Sigmoid colon (tissue), 7 donors: Measurements from ENCODE around the gene ALOX15B. TPM values are rescaled to one million over a fixed set of nuclear protein-coding genes. Genes with fewer than 3 reads are reported as not detected.

Experiments used
- DNase-seq: peaks from one replicate; pipeline ENCODE4 v3.0.0-alpha.2; 2019
- H3K27ac ChIP-seq, 4 donors: fragments of 200-600 bp; sonication (generic); one replicate each; pipeline ENCODE4 v1.5.1; 2016 to 2019; ENCODE audit warnings: mild to moderate bottlenecking in 1 of 4
- H3K27me3 ChIP-seq, 3 donors: fragments of 200-600 bp; sonication (generic); one replicate each; pipeline ENCODE4 v1.5.1; 2019; ENCODE audit warnings: mild to moderate bottlenecking in 1 of 3
- H3K36me3 ChIP-seq, 4 donors: fragments of 200-600 bp; sonication (generic); one replicate each; pipeline ENCODE4 v1.5.1; 2016 to 2019
- H3K4me1 ChIP-seq, 4 donors: fragments of 200-600 bp; sonication (generic); one replicate each; pipeline ENCODE4 v1.5.1; 2017 to 2019
- H3K4me3 ChIP-seq, 4 donors: fragments of 200-600 bp; sonication (generic); one replicate each; pipeline ENCODE4 v1.5.1; 2017 to 2019; ENCODE audit warnings: mild to moderate bottlenecking in 2 of 4, moderate library complexity in 1 of 4
- H3K9me3 ChIP-seq, 4 donors: fragments of 200-600 bp in 3 of 4; sonication (generic) in 3 of 4; one replicate each; pipeline versions ENCODE4 v1.5.1 to v1.6.1; 2013 to 2019
- CTCF ChIP-seq, 4 experiments: fragments of 450-650 bp in 3 of 4; fragments of 200-600 bp in 1 of 4; IDR thresholded peaks; one replicate each; pipeline ENCODE4 v1.5.1; 2016 to 2019; ENCODE audit warnings: antibody characterized with exemption in 4 of 4, mild to moderate bottlenecking in 3 of 4, moderate library complexity in 2 of 4
- EP300 ChIP-seq, 4 donors: sonication (generic); formaldehyde crosslinking; IDR thresholded peaks; one replicate each; pipeline ENCODE4 v1.6.1; 2017; ENCODE audit warnings: antibody characterized with exemption in 4 of 4
- POLR2A ChIP-seq, 2 donors: fragments of 450-650 bp; IDR thresholded peaks; one replicate each; pipeline ENCODE4 v1.6.1; 2016; ENCODE audit warnings: antibody characterized with exemption in 2 of 2, mild to moderate bottlenecking in 2 of 2, moderate library complexity in 2 of 2
- POLR2AphosphoS5 ChIP-seq, 4 donors: sonication (generic); formaldehyde crosslinking; IDR thresholded peaks; one replicate each; pipeline ENCODE4 v1.6.1; 2017; ENCODE audit warnings: antibody characterized with exemption in 4 of 4
- WGBS, 2 donors: extraction: QIAGEN DNeasy Blood & Tissue Kit; methylation state at CpG; one replicate each; pipeline ENCODE4 v1.1.7; 2013; 5-methylcytosine and 5-hydroxymethylcytosine counted together
- intact Hi-C: fragments of 100-400 bp; cut with DNase I; formaldehyde crosslinking; loops from one replicate; pipeline ENCODE4 v1.15.1; 2023
- polyA plus RNA-seq, 3 donors: library from polyadenylated mRNA; stranded (reverse); fragments of 200-250 nt; gene quantifications; one replicate each; pipeline ENCODE4 v1.2.3, GENCODE V29; 2013
- total RNA-seq, 4 donors: library from RNA; depleted of rRNA; stranded (reverse); fragments of >200 nt; gene quantifications; one replicate each; pipeline ENCODE4 v1.1.0, GENCODE V29; 2016
- donor health status: healthy with polysubstance abuse.
- donor health status: Bipolar disorder and iron deficiency.
- donor health status: healthy.

ALOX15B gene
- total and polyA plus RNA-seq, 7 donors = 1.2 to 5.3 (median 3.2) TPM

- WGBS, 2 donors = 79 to 92% methylated on average over 17 of the region's 17 CpGs
- H3K4me3 ChIP-seq = no peak overlapping the region
- H3K9me3 ChIP-seq = no peaks in the 10 kb centered on the region
- H3K36me3 ChIP-seq = no peaks in the 10 kb centered on the region
- H3K4me1 ChIP-seq = peaks cover 0 to 16% (median 13%) of the 10 kb centered on the region in 4 donors
- H3K27me3 ChIP-seq = peaks cover 3 to 50% (median 17%) of the 10 kb centered on the region in 3 donors
- TF ChIP-seq CTCF (IDR thresholded peaks at IDR 0.05) = no peak
- no peak for TF ChIP-seq POLR2AphosphoS5 (IDR thresholded peaks at IDR 0.05)
- no peak for TF ChIP-seq EP300 (IDR thresholded peaks at IDR 0.05)
- TF ChIP-seq POLR2A (IDR thresholded peaks at IDR 0.05) = no peak
- peak; percentile 46 for DNase-seq
- H3K27ac ChIP-seq = no peak overlapping the region
- intact Hi-C loops = no loop called here
Observed at GRCh38 chr17:8012996-8013640, 25.7 kb upstream of the ALOX15B start.

GRCh38 chr17:8013731-8014557, 24.9 kb upstream of the ALOX15B start:
- 87 to 89% methylated on average over 12 of the region's 12 CpGs for WGBS, 2 donors
- intact Hi-C loops = no loop called here
- peak; percentile 60 for DNase-seq
- Histone ChIP-seq H3K4me3 (no peak overlapping the region), H3K36me3 (no peaks in the 10 kb centered on the region), H3K27ac (no peak overlapping the region), H3K4me1 (peaks cover 0 to 16% (median 13%) of the 10 kb centered on the region in 4 donors), H3K27me3 (peaks cover 3 to 50% (median 17%) of the 10 kb centered on the region in 3 donors), H3K9me3 (no peaks in the 10 kb centered on the region)
- TF ChIP-seq CTCF (IDR thresholded peaks at IDR 0.05) (no peak), POLR2A (IDR thresholded peaks at IDR 0.05) (no peak), POLR2AphosphoS5 (IDR thresholded peaks at IDR 0.05) (no peak), EP300 (IDR thresholded peaks at IDR 0.05) (no peak)

DNA sequence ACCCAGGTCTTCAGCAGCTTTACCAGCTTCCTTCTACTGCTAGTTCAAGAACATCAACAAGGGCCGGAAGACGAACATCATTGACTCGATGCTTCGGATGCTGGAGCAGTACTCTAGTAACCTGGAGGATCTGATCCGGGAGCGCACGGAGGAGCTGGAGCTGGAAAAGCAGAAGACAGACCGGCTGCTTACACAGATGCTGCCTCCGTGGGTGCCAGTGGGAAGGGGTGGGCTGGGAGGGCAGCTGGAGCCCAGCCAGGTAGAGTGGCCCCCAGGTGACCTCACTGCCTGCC, 24.4 kb upstream of the ALOX15B start:
- DNase-seq = peak; percentile 44
- peaks cover 3 to 50% (median 17%) of the 10 kb centered on the region in 3 donors for H3K27me3 ChIP-seq
- intact Hi-C loops = no loop called here
- no peak overlapping the region for H3K27ac ChIP-seq
- 93 to 94% methylated on average over 9 of the region's 9 CpGs for WGBS, 2 donors
- no peak overlapping the region for H3K4me3 ChIP-seq
- no peaks in the 10 kb centered on the region for H3K9me3 ChIP-seq
- H3K4me1 ChIP-seq = peaks cover 0 to 16% (median 14%) of the 10 kb centered on the region in 4 donors
- no peaks in the 10 kb centered on the region for H3K36me3 ChIP-seq
- TF ChIP-seq CTCF (IDR thresholded peaks at IDR 0.05) (no peak), POLR2A (IDR thresholded peaks at IDR 0.05) (no peak), EP300 (IDR thresholded peaks at IDR 0.05) (no peak), POLR2AphosphoS5 (IDR thresholded peaks at IDR 0.05) (no peak)

DNA sequence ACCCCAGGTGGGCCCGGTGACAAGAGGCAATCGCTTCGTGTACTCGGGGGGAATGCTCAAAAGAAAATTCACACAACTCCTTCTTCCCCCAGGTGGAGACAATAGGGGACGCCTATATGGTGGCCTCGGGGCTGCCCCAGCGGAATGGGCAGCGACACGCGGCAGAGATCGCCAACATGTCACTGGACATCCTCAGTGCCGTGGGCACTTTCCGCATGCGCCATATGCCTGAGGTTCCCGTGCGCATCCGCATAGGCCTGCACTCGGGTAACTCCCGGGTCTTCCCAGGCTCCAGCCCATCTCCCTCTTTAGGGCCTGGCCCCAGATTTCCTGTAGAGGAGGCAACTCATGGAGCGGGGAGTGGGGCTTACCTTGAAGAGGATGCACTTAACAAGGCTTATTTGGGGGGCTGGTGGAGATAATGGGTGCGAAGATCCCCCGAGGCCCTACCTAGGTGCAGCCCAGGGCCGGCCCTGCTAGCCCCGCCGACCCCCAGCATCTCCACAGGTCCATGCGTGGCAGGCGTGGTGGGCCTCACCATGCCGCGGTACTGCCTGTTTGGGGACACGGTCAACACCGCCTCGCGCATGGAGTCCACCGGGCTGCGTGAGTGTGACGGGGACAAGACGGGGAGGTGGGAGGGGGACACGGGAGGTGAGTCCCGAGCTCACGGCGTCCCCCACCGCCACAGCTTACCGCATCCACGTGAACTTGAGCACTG, 23.5 kb upstream of the ALOX15B start:
- 66 to 79% methylated on average over 44 of the region's 44 CpGs for WGBS, 2 donors
- H3K4me3 ChIP-seq = peak overlapping the region in 2 of 4 donors; percentile 29 to 40
- no peak overlapping the region for H3K27ac ChIP-seq
- peaks cover 3 to 50% (median 17%) of the 10 kb centered on the region in 3 donors for H3K27me3 ChIP-seq
- peaks cover 0 to 20% (median 14%) of the 10 kb centered on the region in 4 donors for H3K4me1 ChIP-seq
- H3K9me3 ChIP-seq = no peaks in the 10 kb centered on the region
- no peaks in the 10 kb centered on the region for H3K36me3 ChIP-seq
- peak; percentile 45 for DNase-seq
- intact Hi-C loops = no loop called here
- TF ChIP-seq POLR2AphosphoS5 (IDR thresholded peaks at IDR 0.05) (no peak), CTCF (IDR thresholded peaks at IDR 0.05) (no peak), EP300 (IDR thresholded peaks at IDR 0.05) (no peak), POLR2A (IDR thresholded peaks at IDR 0.05) (no peak)
